WTC11 (cell line): ENCODE data around the gene CHRNA5.
"Not testable (repeated sequence)": the region's sequence is repeated elsewhere in the genome, so short reads cannot be mapped to it uniquely, and the experiment has no call there.

Source experiments
- ETV6 ChIP-seq: sonication (generic); formaldehyde crosslinking; IDR thresholded peaks from 2 replicates; pipeline ENCODE4 v1.8.1; 2022; ENCODE audit warnings: mild to moderate bottlenecking, missing genetic modification reagents
- JUN ChIP-seq: sonication (generic); formaldehyde crosslinking; IDR thresholded peaks from 2 replicates; pipeline ENCODE4 v1.8.0; 2023; ENCODE audit warnings: mild to moderate bottlenecking, missing genetic modification reagents
- RELA ChIP-seq: sonication (generic); formaldehyde crosslinking; IDR thresholded peaks from 2 replicates; pipeline ENCODE4 v1.8.1; 2022; ENCODE audit warnings: missing genetic modification reagents, mild to moderate bottlenecking, borderline replicate concordance
- TEAD4 ChIP-seq: sonication (generic); formaldehyde crosslinking; IDR thresholded peaks from 2 replicates; pipeline ENCODE4 v1.8.0; 2022; ENCODE audit warnings: mild to moderate bottlenecking, missing genetic modification reagents
- ZBTB21 ChIP-seq: sonication (generic); formaldehyde crosslinking; IDR thresholded peaks from 2 replicates; pipeline ENCODE4 v1.8.1; 2023; ENCODE audit warnings: mild to moderate bottlenecking, missing genetic modification reagents, borderline replicate concordance
- ZNF121 ChIP-seq: sonication (generic); formaldehyde crosslinking; IDR thresholded peaks from 2 replicates; pipeline ENCODE4 v1.8.0; 2023; ENCODE audit warnings: missing genetic modification reagents

DNA sequence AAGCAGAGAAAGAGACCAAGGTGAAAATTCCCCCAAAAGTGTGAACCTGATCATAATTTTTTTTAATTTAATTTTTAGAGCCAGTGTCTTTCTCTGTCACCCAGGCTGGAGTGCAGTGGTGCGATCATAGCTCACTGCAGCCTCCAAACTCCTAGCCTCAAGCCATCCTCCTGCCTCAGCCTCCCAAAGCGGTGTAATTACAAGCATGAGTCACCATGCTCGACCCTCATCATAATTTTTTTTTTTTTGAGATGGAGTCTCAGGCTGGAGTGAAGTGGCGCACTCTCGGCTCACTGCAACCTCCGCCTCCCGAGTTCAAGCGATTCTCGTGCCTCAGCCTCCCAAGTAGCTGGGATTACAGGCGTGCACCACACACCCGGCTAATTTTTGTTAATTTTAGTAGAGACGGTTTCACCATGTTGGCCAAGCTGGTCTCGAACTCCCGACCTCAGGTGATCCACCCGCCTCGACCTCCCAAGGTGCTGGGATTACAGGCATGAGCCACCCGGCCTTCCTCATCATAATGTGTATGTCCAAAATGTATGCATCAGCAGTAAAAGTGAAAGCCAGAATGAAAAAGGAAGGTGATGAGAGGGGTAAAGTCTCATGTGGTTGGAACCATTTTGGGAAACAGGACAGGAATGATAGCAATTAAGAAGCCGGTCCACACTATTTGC lies 25.7 kb upstream of the CHRNA5 start:
- not testable (repeated sequence) for TF ChIP-seq ZBTB21; ETV6 (CRISPR knock-in tag); RELA; ZNF121 (CRISPR knock-in tag); TEAD4 (CRISPR knock-in tag); JUN (CRISPR knock-in tag)
